Myocyte (in vitro differentiated cells): Measurements from ENCODE around the gene DLST. TPM values are rescaled to one million over a fixed set of nuclear protein-coding genes. Genes with fewer than 3 reads are reported as not detected.
A peak's percentile ranks its signal among the peaks of the same experiment; 100 is the strongest.

Experiments
- DNase-seq: peaks from one replicate; pipeline ENCODE4 v3.0.0-alpha.2; 2012; ENCODE audit warnings: low read depth
- total RNA-seq: library from RNA; depleted of rRNA; stranded (reverse); fragments of >200 nt; gene quantifications from 2 replicates; pipeline ENCODE4 v1.2.3, GENCODE V29; 2014

The DLST gene
- total RNA-seq, 1 donor from 2014 or later: 39.3 TPM

GRCh38 chr14:74938531-74939495 is 57.1 kb downstream of the DLST start:
- DNase-seq: peak; percentile 55

- DNase-seq: no peak
Measured at GRCh38 chr14:74940956-74941565, 59.3 kb downstream of the DLST start.

- peak; percentile 79 for DNase-seq
Measured at GRCh38 chr14:74941676-74942097, 60.0 kb downstream of the DLST start.

- DNase-seq: no peak
Measured at GRCh38 chr14:74942181-74942580, 60.5 kb downstream of the DLST start.

- no peak for DNase-seq
Measured at GRCh38 chr14:74942608-74943007, 60.9 kb downstream of the DLST start.

GRCh38 chr14:74945261-74945851 is 63.6 kb downstream of the DLST start:
- DNase-seq: peak; percentile 33

- DNase-seq: peak; percentile 84
Measured at GRCh38 chr14:74945852-74946658, 64.3 kb downstream of the DLST start.

GRCh38 chr14:74946659-74947281 is 65.1 kb downstream of the DLST start:
- DNase-seq: no peak

- DNase-seq: no peak
Measured at GRCh38 chr14:74947353-74948227, 65.9 kb downstream of the DLST start.

- DNase-seq: no peak
Measured at GRCh38 chr14:74948228-74949175, 66.8 kb downstream of the DLST start.

- DNase-seq: no peak
Measured at GRCh38 chr14:74949191-74949601, 67.5 kb downstream of the DLST start.

GRCh38 chr14:74949859-74950573 is 68.3 kb downstream of the DLST start:
- no peak for DNase-seq

GRCh38 chr14:74950795-74951442 is 69.2 kb downstream of the DLST start:
- no peak for DNase-seq

- DNase-seq: no peak
Measured at GRCh38 chr14:74951443-74952179, 69.9 kb downstream of the DLST start.

- peak; percentile 77 for DNase-seq
Measured at GRCh38 chr14:74952180-74952665, 70.5 kb downstream of the DLST start.

- DNase-seq: no peak
Measured at GRCh38 chr14:74952697-74953484, 71.2 kb downstream of the DLST start.
